HL-60 (cell line): Measurements from ENCODE around the gene PKP3.

Experiments
- DNase-seq, 2 experiments: peaks; one replicate each; pipeline ENCODE4 v3.0.0-alpha.2; 2010 to 2020; ENCODE audit warnings: low read depth in 1 of 2, low spot score in 1 of 2
- H3K27ac ChIP-seq: fragments of 250-450 bp; sonication (Bioruptor Pico); replicated peaks from 2 replicates; pipeline ENCODE4 v1.5.1; 2020; ENCODE audit warnings: mild to moderate bottlenecking, moderate library complexity
- H3K27me3 ChIP-seq: fragments of 250-450 bp; sonication (Bioruptor Pico); 2 replicates; pipeline ENCODE4 v1.5.1; 2021; ENCODE audit warnings: mild to moderate bottlenecking, moderate library complexity; ENCODE audit not compliant: insufficient read depth, poor library complexity, severe bottlenecking
- H3K4me3 ChIP-seq: replicated peaks from 2 replicates; pipeline ENCODE4 v1.5.1; 2011; ENCODE audit warnings: mild to moderate bottlenecking, control low read depth, low read length; ENCODE audit not compliant: insufficient read depth
- CTCF ChIP-seq: IDR thresholded peaks from one replicate; pipeline ENCODE4 v1.5.1; 2011; ENCODE audit warnings: low read length, control low read depth, inconsistent platforms; ENCODE audit not compliant: insufficient read depth
- GABPA ChIP-seq: IDR thresholded peaks from 2 replicates; pipeline ENCODE4 v1.6.1; 2012; ENCODE audit warnings: low read depth
- POLR2AphosphoS5 ChIP-seq: IDR thresholded peaks from 2 replicates; pipeline ENCODE4 v1.6.1; 2012; ENCODE audit warnings: low read depth
- REST ChIP-seq: IDR thresholded peaks from 2 replicates; pipeline ENCODE4 v1.6.1; 2012; ENCODE audit warnings: low read depth; ENCODE audit not compliant: insufficient replicate concordance
- SPI1 ChIP-seq: IDR thresholded peaks from 2 replicates; pipeline ENCODE4 v1.6.1; 2012; ENCODE audit warnings: low read depth, mild to moderate bottlenecking, borderline replicate concordance

The PKP3 gene

GRCh38 chr11:382081-382629 is 11.9 kb upstream of the PKP3 start:
- TF ChIP-seq REST (no peak), CTCF (no peak), SPI1 (no peak), POLR2AphosphoS5 (no peak), GABPA (no peak)
- Histone ChIP-seq H3K27ac (no peak overlapping the region), H3K4me3 (no peak overlapping the region), H3K27me3 (peaks cover 2% of the 10 kb centered on the region)
- DNase-seq, result no peak

- TF ChIP-seq SPI1, result no peak
- TF ChIP-seq CTCF, result no peak
- TF ChIP-seq REST, result no peak
- no peak for TF ChIP-seq POLR2AphosphoS5
- TF ChIP-seq GABPA, result no peak
- Histone ChIP-seq H3K4me3 (no peak overlapping the region), H3K27ac (no peak overlapping the region), H3K27me3 (peaks cover 2% of the 10 kb centered on the region)
- no peak for DNase-seq
Measured at GRCh38 chr11:383431-383830, 10.6 kb upstream of the PKP3 start.

- no peak overlapping the region for H3K4me3 ChIP-seq
- DNase-seq, result no peak
- H3K27me3 ChIP-seq, result peaks cover 2% of the 10 kb centered on the region
- H3K27ac ChIP-seq, result no peak overlapping the region
- TF ChIP-seq POLR2AphosphoS5, result no peak
- no peak for TF ChIP-seq REST
- no peak for TF ChIP-seq GABPA
- TF ChIP-seq SPI1, result no peak
- TF ChIP-seq CTCF, result no peak
Measured at GRCh38 chr11:384511-384910, 9.5 kb upstream of the PKP3 start.
